ENCODE data around the gene PROZ.
"Not testable (repeated sequence)": the region's sequence is repeated elsewhere in the genome, so short reads cannot be mapped to it uniquely, and the experiment has no call there.

The PROZ gene

GRCh38 chr13:113152984-113153809 lies 5.3 kb upstream of the PROZ start:
- Mint-ChIP-seq H3K36me3 (ENCODE audit: low read depth) (no peaks in the 10 kb centered on the region), H3K27me3 (peaks cover 26% of the 10 kb centered on the region), H3K9me3 (peaks cover 10% of the 10 kb centered on the region), H3K4me3 (peak overlapping the region; percentile 75), H3K27ac (peak overlapping the region; percentile 84), H3K4me1 (ENCODE audit: low read depth) (peaks cover 23% of the 10 kb centered on the region)
- intact Hi-C loops (cut with micrococcal nuclease): loop anchor here (1.0 to 10.0 kb wide), 4 partner anchors 23 to 339 kb away; partner anchors contain the start of genes CUL4A, DCUN1D2, LAMP1 and PCID2

- Mint-ChIP-seq H3K9me3 (peaks cover 10% of the 10 kb centered on the region), H3K4me3 (peak overlapping the region; percentile 75), H3K36me3 (ENCODE audit: low read depth) (no peaks in the 10 kb centered on the region), H3K4me1 (ENCODE audit: low read depth) (peaks cover 23% of the 10 kb centered on the region), H3K27ac (peak overlapping the region; percentile 84), H3K27me3 (peaks cover 29% of the 10 kb centered on the region)
- intact Hi-C loops (cut with micrococcal nuclease): loop anchor here (1.0 to 10.0 kb wide), 4 partner anchors 22 to 338 kb away; partner anchors contain the start of genes CUL4A, DCUN1D2, LAMP1 and PCID2
Observed at GRCh38 chr13:113153810-113154748, 4.4 kb upstream of the PROZ start.

GRCh38 chr13:113155201-113155600 lies 3.2 kb upstream of the PROZ start:
- H3K27ac Mint-ChIP-seq: no peak overlapping the region
- peaks cover 35% of the 10 kb centered on the region for H3K27me3 Mint-ChIP-seq
- no peaks in the 10 kb centered on the region for H3K36me3 Mint-ChIP-seq (ENCODE audit: low read depth)
- no peak overlapping the region for H3K4me3 Mint-ChIP-seq
- H3K9me3 Mint-ChIP-seq: peaks cover 10% of the 10 kb centered on the region
- intact Hi-C loops (cut with micrococcal nuclease): loop anchor here (10.0 kb wide), 1 partner anchor 140 kb away; the partner anchor contains the start of gene LAMP1
- peaks cover 23% of the 10 kb centered on the region for H3K4me1 Mint-ChIP-seq (ENCODE audit: low read depth)

GRCh38 chr13:113155982-113156655 lies 2.3 kb upstream of the PROZ start:
- Mint-ChIP-seq H3K4me3 (no peak overlapping the region), H3K27me3 (peaks cover 36% of the 10 kb centered on the region), H3K9me3 (peaks cover 10% of the 10 kb centered on the region), H3K4me1 (ENCODE audit: low read depth) (peaks cover 24% of the 10 kb centered on the region), H3K27ac (no peak overlapping the region), H3K36me3 (ENCODE audit: low read depth) (no peaks in the 10 kb centered on the region)
- intact Hi-C loops (cut with micrococcal nuclease): loop anchor here (10.0 kb wide), 1 partner anchor 139 kb away; the partner anchor contains the start of gene LAMP1

- Mint-ChIP-seq H3K27ac (no peak overlapping the region), H3K27me3 (peaks cover 31% of the 10 kb centered on the region), H3K4me1 (ENCODE audit: low read depth) (peaks cover 19% of the 10 kb centered on the region), H3K36me3 (ENCODE audit: low read depth) (no peaks in the 10 kb centered on the region), H3K4me3 (no peak overlapping the region), H3K9me3 (peaks cover 10% of the 10 kb centered on the region)
- intact Hi-C loops (cut with micrococcal nuclease): loop anchor here (10.0 kb wide), 1 partner anchor 137 kb away; the partner anchor contains the start of gene LAMP1
Observed at GRCh38 chr13:113157206-113157928, 1.1 kb upstream of the PROZ start.

- Mint-ChIP-seq H3K36me3 (ENCODE audit: low read depth) (no peaks in the 10 kb centered on the region), H3K9me3 (peaks cover 10% of the 10 kb centered on the region), H3K4me1 (ENCODE audit: low read depth) (peaks cover 5% of the 10 kb centered on the region), H3K27ac (no peak overlapping the region), H3K4me3 (no peak overlapping the region), H3K27me3 (peaks cover 37% of the 10 kb centered on the region)
- intact Hi-C loops (cut with micrococcal nuclease): loop anchor here (10.0 kb wide), 1 partner anchor 136 kb away; the partner anchor contains the start of gene LAMP1
Observed at GRCh38 chr13:113158946-113159345, 498 bp downstream of the PROZ start.

- Mint-ChIP-seq H3K4me1 (ENCODE audit: low read depth) (peaks cover 5% of the 10 kb centered on the region), H3K4me3 (no peak overlapping the region), H3K27me3 (peaks cover 44% of the 10 kb centered on the region), H3K36me3 (ENCODE audit: low read depth) (no peaks in the 10 kb centered on the region), H3K27ac (no peak overlapping the region), H3K9me3 (peaks cover 10% of the 10 kb centered on the region)
- intact Hi-C loops (cut with micrococcal nuclease): loop anchor here (10.0 kb wide), 1 partner anchor 135 kb away; the partner anchor contains the start of gene LAMP1
Observed at GRCh38 chr13:113159701-113160100, 1.3 kb downstream of the PROZ start.

GRCh38 chr13:113160983-113161382 lies 2.5 kb downstream of the PROZ start:
- H3K9me3 Mint-ChIP-seq: peaks cover 1% of the 10 kb centered on the region
- H3K4me1 Mint-ChIP-seq (ENCODE audit: low read depth): peaks cover 5% of the 10 kb centered on the region
- peaks cover 51% of the 10 kb centered on the region for H3K27me3 Mint-ChIP-seq
- no peaks in the 10 kb centered on the region for H3K36me3 Mint-ChIP-seq (ENCODE audit: low read depth)
- intact Hi-C loops (cut with micrococcal nuclease): no loop called here
- H3K4me3 Mint-ChIP-seq: no peak overlapping the region
- no peak overlapping the region for H3K27ac Mint-ChIP-seq

- Mint-ChIP-seq H3K27ac (no peak overlapping the region), H3K36me3 (ENCODE audit: low read depth) (no peaks in the 10 kb centered on the region), H3K27me3 (peaks cover 53% of the 10 kb centered on the region), H3K9me3 (no peaks in the 10 kb centered on the region), H3K4me1 (ENCODE audit: low read depth) (peaks cover 5% of the 10 kb centered on the region), H3K4me3 (no peak overlapping the region)
- intact Hi-C loops (cut with micrococcal nuclease): no loop called here
Observed at GRCh38 chr13:113161433-113161832, 3.0 kb downstream of the PROZ start.

- H3K36me3 Mint-ChIP-seq (ENCODE audit: low read depth); intact Hi-C loops (cut with micrococcal nuclease); H3K27ac Mint-ChIP-seq; H3K4me3 Mint-ChIP-seq; H3K9me3 Mint-ChIP-seq; H3K4me1 Mint-ChIP-seq (ENCODE audit: low read depth): not testable (repeated sequence)
- peaks cover 53% of the 10 kb centered on the region for H3K27me3 Mint-ChIP-seq
Observed at GRCh38 chr13:113161975-113162374, 3.5 kb downstream of the PROZ start.

GRCh38 chr13:113162783-113163685 lies 4.6 kb downstream of the PROZ start:
- Mint-ChIP-seq H3K36me3 (ENCODE audit: low read depth) (peaks cover 5% of the 10 kb centered on the region), H3K9me3 (no peaks in the 10 kb centered on the region), H3K27me3 (peaks cover 49% of the 10 kb centered on the region), H3K4me3 (no peak overlapping the region), H3K27ac (no peak overlapping the region), H3K4me1 (ENCODE audit: low read depth) (peaks cover 5% of the 10 kb centered on the region)
- intact Hi-C loops (cut with micrococcal nuclease): no loop called here

- Mint-ChIP-seq H3K9me3 (no peaks in the 10 kb centered on the region), H3K4me3 (no peak overlapping the region), H3K27me3 (peaks cover 43% of the 10 kb centered on the region), H3K36me3 (ENCODE audit: low read depth) (peaks cover 17% of the 10 kb centered on the region), H3K4me1 (ENCODE audit: low read depth) (peaks cover 5% of the 10 kb centered on the region), H3K27ac (no peak overlapping the region)
- intact Hi-C loops (cut with micrococcal nuclease): no loop called here
Observed at GRCh38 chr13:113164492-113164891, 6.0 kb downstream of the PROZ start.

Data from dendritic cell treated with granulocyte-macrophage colony-stimulating factor and Interleukin-4, amounts not matched to agents 40 ng/mL and 50 ng/mL, for 4 days (primary cell).